ENCODE results near the gene NUP107. TPM values are rescaled to one million over a fixed set of nuclear protein-coding genes. Genes with fewer than 3 reads are reported as not detected.

NUP107 gene
- total and polyA plus RNA-seq, 11 donors, result 10.4 to 27.0 (median 20.5) TPM

GRCh38 chr12:68779280-68779679 is 92.5 kb downstream of the NUP107 start:
- Histone ChIP-seq H3K27me3 (no peaks in the 10 kb centered on the region), H3K27ac (no peak overlapping the region), H3K36me3 (no peaks in the 10 kb centered on the region), H3K4me1 (peaks cover 0 to 6% (median 0%) of the 10 kb centered on the region in 12 donors), H3K4me3 (no peak overlapping the region), H3K9me3 (no peaks in the 10 kb centered on the region)
- intact Hi-C loops (cut with DNase I), result no loop called here
- DNase-seq, result no peak
- TF ChIP-seq, protein P1, sequence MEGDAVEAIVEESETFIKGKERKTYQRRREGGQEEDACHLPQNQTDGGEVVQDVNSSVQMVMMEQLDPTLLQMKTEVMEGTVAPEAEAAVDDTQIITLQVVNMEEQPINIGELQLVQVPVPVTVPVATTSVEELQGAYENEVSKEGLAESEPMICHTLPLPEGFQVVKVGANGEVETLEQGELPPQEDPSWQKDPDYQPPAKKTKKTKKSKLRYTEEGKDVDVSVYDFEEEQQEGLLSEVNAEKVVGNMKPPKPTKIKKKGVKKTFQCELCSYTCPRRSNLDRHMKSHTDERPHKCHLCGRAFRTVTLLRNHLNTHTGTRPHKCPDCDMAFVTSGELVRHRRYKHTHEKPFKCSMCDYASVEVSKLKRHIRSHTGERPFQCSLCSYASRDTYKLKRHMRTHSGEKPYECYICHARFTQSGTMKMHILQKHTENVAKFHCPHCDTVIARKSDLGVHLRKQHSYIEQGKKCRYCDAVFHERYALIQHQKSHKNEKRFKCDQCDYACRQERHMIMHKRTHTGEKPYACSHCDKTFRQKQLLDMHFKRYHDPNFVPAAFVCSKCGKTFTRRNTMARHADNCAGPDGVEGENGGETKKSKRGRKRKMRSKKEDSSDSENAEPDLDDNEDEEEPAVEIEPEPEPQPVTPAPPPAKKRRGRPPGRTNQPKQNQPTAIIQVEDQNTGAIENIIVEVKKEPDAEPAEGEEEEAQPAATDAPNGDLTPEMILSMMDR (IDR thresholded peaks at IDR 0.05), result no peak
- TF ChIP-seq POLR2A (IDR thresholded peaks at IDR 0.05), result no peak
- ATAC-seq, result no peak

DNA sequence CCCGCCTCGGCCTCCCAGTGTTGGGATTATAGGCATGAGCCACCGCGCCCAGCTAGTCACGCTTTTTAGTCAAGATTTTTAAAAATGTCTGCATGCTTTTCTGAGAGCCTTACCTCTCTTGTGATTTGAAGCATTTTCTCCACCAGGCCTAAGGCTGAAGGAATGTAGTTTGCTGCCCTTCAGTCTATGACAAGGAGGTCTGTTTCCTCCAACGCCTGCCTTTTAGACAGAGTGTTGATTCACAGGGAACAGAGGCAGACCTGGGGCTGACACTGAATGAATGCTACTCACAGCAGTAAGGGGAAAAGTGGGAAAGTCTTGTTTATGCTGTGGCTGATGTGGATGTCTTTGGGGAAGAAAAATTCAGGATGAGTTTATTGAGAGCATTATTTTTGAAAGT is 94.0 kb downstream of the NUP107 start:
- Histone ChIP-seq H3K36me3 (no peaks in the 10 kb centered on the region), H3K9me3 (no peaks in the 10 kb centered on the region), H3K27ac (no peak overlapping the region), H3K27me3 (no peaks in the 10 kb centered on the region), H3K4me3 (no peak overlapping the region), H3K4me1 (peaks cover 0 to 20% (median 0%) of the 10 kb centered on the region in 12 donors)
- intact Hi-C loops (cut with DNase I), result no loop called here
- WGBS, 4 donors, result 88 to 94% (median 90%) methylated on average over 6 of the region's 6 CpGs
- TF ChIP-seq, protein P1 (IDR thresholded peaks at IDR 0.05), result no peak
- no peak for TF ChIP-seq POLR2A (IDR thresholded peaks at IDR 0.05)
- no peak for ATAC-seq
- DNase-seq, result no peak

GRCh38 chr12:68781728-68782127 is 95.0 kb downstream of the NUP107 start:
- no peak overlapping the region for H3K4me3 ChIP-seq
- no peaks in the 10 kb centered on the region for H3K36me3 ChIP-seq
- H3K4me1 ChIP-seq, result peaks cover 0 to 30% (median 0%) of the 10 kb centered on the region in 12 donors
- H3K27me3 ChIP-seq, result no peaks in the 10 kb centered on the region
- ATAC-seq (no peak), DNase-seq (no peak)
- H3K27ac ChIP-seq, result no peak overlapping the region
- intact Hi-C loops (cut with DNase I), result no loop called here
- H3K9me3 ChIP-seq, result no peaks in the 10 kb centered on the region
- TF ChIP-seq POLR2A (IDR thresholded peaks at IDR 0.05), result no peak
- TF ChIP-seq, protein P1 (IDR thresholded peaks at IDR 0.05), result no peak
- 90 to 94% (median 93%) methylated on average over 6 of the region's 6 CpGs for WGBS, 4 donors

DNA sequence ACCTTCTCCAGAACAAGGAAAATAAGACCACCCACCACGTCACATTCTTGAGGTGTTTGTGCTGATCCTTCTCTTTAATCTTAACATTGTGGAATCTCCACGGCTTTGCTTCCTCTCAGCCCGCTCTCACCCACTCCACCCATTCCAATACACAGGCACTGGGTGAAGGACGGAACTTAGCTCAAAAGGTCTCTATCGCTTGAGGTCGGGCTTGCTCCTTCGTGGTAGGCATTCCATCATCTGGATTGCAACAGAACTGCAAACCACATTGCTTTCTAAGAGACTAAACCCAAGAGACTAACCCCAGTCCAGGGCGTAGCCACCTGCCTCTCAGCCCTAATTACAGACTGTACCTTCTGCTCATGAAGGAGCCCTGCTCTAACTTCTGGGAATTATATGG is 97.2 kb downstream of the NUP107 start:
- peak in 2 of 4 donors; percentile 42 to 55 for ATAC-seq
- 77 to 85% (median 82%) methylated on average over 8 of the region's 8 CpGs for WGBS, 4 donors
- no peaks in the 10 kb centered on the region for H3K36me3 ChIP-seq
- H3K4me1 ChIP-seq, result peaks cover 0 to 50% (median 0%) of the 10 kb centered on the region in 12 donors
- TF ChIP-seq, protein P1 (IDR thresholded peaks at IDR 0.05), result no peak
- TF ChIP-seq POLR2A (IDR thresholded peaks at IDR 0.05), result no peak
- intact Hi-C loops (cut with DNase I), result no loop called here
- no peaks in the 10 kb centered on the region for H3K27me3 ChIP-seq
- peak overlapping the region in 1 of 12 donors; percentile 27 for H3K27ac ChIP-seq
- no peak for DNase-seq
- H3K9me3 ChIP-seq, result no peaks in the 10 kb centered on the region
- no peak overlapping the region for H3K4me3 ChIP-seq
